HepG2 (cell line): ENCODE measurements around the gene CEBPG. TPM values are rescaled to one million over a fixed set of nuclear protein-coding genes. Genes with fewer than 3 reads are reported as not detected.
A peak's percentile ranks its signal among the peaks of the same experiment; 100 is the strongest.

Source experiments
- ATAC-seq: fragments of 200-7000 bp; cut with Tn5 transposase; 3 replicates; pipeline ENCODE4 v1.9.1; 2020; ENCODE audit warnings: mild to moderate bottlenecking, moderate library complexity
- BruUV-seq: library from RNA; stranded (reverse); fragments of 400-500 nt; replicated peaks from 2 replicates; lab custom pipeline; 2021; lab: Mats Ljungman, UMichigan
- CTCF ChIA-PET: fragments of 300-600 bp; formaldehyde crosslinking; extraction: SDS; loops from one replicate; lab custom pipeline; 2021; ENCODE audit warnings: low total read pairs, inconsistent platforms, low intra/inter-chr PET ratio; lab: Yijun Ruan, JAX
- POLR2A ChIA-PET: fragments of 350-600 bp; sonication (Branson Sonifier 250); formaldehyde crosslinking; loops from one replicate; lab custom pipeline; 2020; ENCODE audit warnings: antibody characterized with exemption, inconsistent platforms; lab: Yijun Ruan, JAX
- DNase-seq: peaks from one replicate; pipeline ENCODE4 v3.0.0-alpha.2; 2015; ENCODE audit warnings: low spot score
- FAIRE-seq: peaks from 3 replicates; lab custom pipeline; 2011; peaks lifted over from hg19 to GRCh38; lab: Jason Lieb, UNC
- H2AFZ ChIP-seq: one replicate; pipeline ENCODE4 v1.6.1; 2011; ENCODE audit warnings: low read length, inconsistent platforms
- H3K27ac ChIP-seq: fragments of 300-600 bp; 3 replicates; pipeline ENCODE4 v1.8.0; 2011; ENCODE audit warnings: mixed run types, mild to moderate bottlenecking, mixed read lengths, low read length, inconsistent platforms; ENCODE audit not compliant: insufficient read depth; ENCODE audit errors: extremely low read length
- H3K27me3 ChIP-seq, 2 experiments: fragments of 200-600 bp in 1 of 2; 2 replicates in 1 of 2; 3 replicates in 1 of 2; pipeline versions ENCODE4 v1.6.0 to v1.8.0; 2011; ENCODE audit warnings: low read length in 2 of 2, mild to moderate bottlenecking in 2 of 2, moderate library complexity in 2 of 2, inconsistent platforms in 1 of 2; ENCODE audit not compliant: insufficient read depth in 2 of 2, control insufficient read depth in 1 of 2
- H3K36me3 ChIP-seq, 2 experiments: fragments of 200-600 bp in 1 of 2; replicated peaks in 1 of 2; 2 replicates in 1 of 2; 3 replicates in 1 of 2; pipeline versions ENCODE4 v1.5.1 to v1.8.0; 2011; ENCODE audit warnings: low read length in 2 of 2, inconsistent platforms in 1 of 2; ENCODE audit not compliant: insufficient read depth in 2 of 2, control insufficient read depth in 1 of 2
- H3K4me1 ChIP-seq: 2 replicates; pipeline ENCODE4 v1.5.1; 2012; ENCODE audit warnings: low read length, inconsistent platforms; ENCODE audit not compliant: insufficient read depth
- H3K4me2 ChIP-seq: 2 replicates; pipeline ENCODE4 v1.6.0; 2011; ENCODE audit warnings: low read depth, low read length, inconsistent platforms
- H3K4me3 ChIP-seq, 3 experiments: fragments of 200-600 bp in 1 of 3; sonication (generic), shearing (Covaris generic) in 1 of 3; replicated peaks in 1 of 3; 2 replicates each; pipeline ENCODE4 v1.5.1; 2011 to 2016; ENCODE audit warnings: low read length in 3 of 3, inconsistent platforms in 2 of 3, low read depth in 2 of 3, mild to moderate bottlenecking in 2 of 3, control low read depth in 1 of 3, mixed read lengths in 1 of 3; ENCODE audit not compliant: insufficient read depth in 1 of 3
- H3K79me2 ChIP-seq: one replicate; pipeline ENCODE4 v1.6.1; 2011; ENCODE audit warnings: low read length, inconsistent platforms; ENCODE audit not compliant: insufficient read depth
- H3K9ac ChIP-seq: 2 replicates; pipeline ENCODE4 v1.6.0; 2011; ENCODE audit warnings: mild to moderate bottlenecking, low read depth, low read length, inconsistent platforms; ENCODE audit not compliant: insufficient read depth
- H3K9me3 ChIP-seq: 2 replicates; pipeline ENCODE4 v1.5.1; 2012; ENCODE audit warnings: mild to moderate bottlenecking, low read length
- H4K20me1 ChIP-seq: 2 replicates; pipeline ENCODE4 v1.6.0; 2011; ENCODE audit warnings: inconsistent platforms, mild to moderate bottlenecking, low read length, moderate library complexity; ENCODE audit not compliant: insufficient read depth
- CC2D1A ChIP-seq: sonication (generic); formaldehyde crosslinking; IDR thresholded peaks from 2 replicates; pipeline ENCODE4 v1.8.1; 2023; ENCODE audit warnings: mild to moderate bottlenecking, missing genetic modification reagents
- EEA1 ChIP-seq: sonication (generic); formaldehyde crosslinking; IDR thresholded peaks from 2 replicates; pipeline ENCODE4 v1.5.1; 2020; ENCODE audit warnings: mild to moderate bottlenecking, missing genetic modification reagents, borderline replicate concordance
- GTF3A ChIP-seq: sonication (generic); formaldehyde crosslinking; conservative IDR thresholded peaks from 2 replicates; pipeline ENCODE4 v1.4.0; 2020; ENCODE audit warnings: mild to moderate bottlenecking, missing genetic modification reagents
- HDAC1 ChIP-seq: sonication (generic); formaldehyde crosslinking; IDR thresholded peaks from 2 replicates; pipeline ENCODE4 v1.5.1; 2020; ENCODE audit warnings: mild to moderate bottlenecking, missing genetic modification reagents
- KDM5A ChIP-seq: fragments of 200-600 bp; sonication (generic); IDR thresholded peaks from 2 replicates; pipeline ENCODE4 v1.7.0; 2018; ENCODE audit warnings: antibody characterized with exemption, mild to moderate bottlenecking, low read length, borderline replicate concordance
- PPARG ChIP-seq: conservative IDR thresholded peaks from 2 replicates; pipeline ENCODE4 v1.6.1; 2016; ENCODE audit warnings: missing biosample characterization, missing genetic modification reagents
- RBM39 ChIP-seq: fragments of 200-400 bp; formaldehyde crosslinking; IDR thresholded peaks from one replicate; pipeline ENCODE4 v1.6.1; 2018; ENCODE audit warnings: antibody characterized with exemption, mild to moderate bottlenecking, low read depth, low read length; ENCODE audit not compliant: poor library complexity, severe bottlenecking
- RCOR2 ChIP-seq: IDR thresholded peaks from 2 replicates; pipeline ENCODE4 v1.6.1; 2016; ENCODE audit warnings: missing biosample characterization, missing genetic modification reagents
- ZBTB3 ChIP-seq: sonication (generic); formaldehyde crosslinking; IDR thresholded peaks from 2 replicates; pipeline ENCODE4 v1.4.0; 2020; ENCODE audit warnings: low read depth, mild to moderate bottlenecking, moderate library complexity, missing genetic modification reagents, borderline replicate concordance
- WGBS: methylation state at CpG from one replicate; pipeline ENCODE4 v1.1.6; 2017; ENCODE audit warnings: low lambda C conversion rate; 5-methylcytosine and 5-hydroxymethylcytosine counted together
- in situ Hi-C: cut with HindIII; loops from 2 replicates; pipeline ENCODE4 v1.10.0; 2017; ENCODE audit warnings: low pct_unique_long_range_greater_than_20kb; ENCODE audit not compliant: extremely low pct_ligation_motif_present
- intact Hi-C: fragments of 100-400 bp; cut with micrococcal nuclease; formaldehyde crosslinking; loops from one replicate; pipeline ENCODE4 v1.10.0; 2022; ENCODE audit not compliant: unreplicated experiment
- polyA plus RNA-seq, 8 experiments: library from polyadenylated mRNA; depleted of rRNA in 3 of 8; stranded (reverse) in 7 of 8; unstranded in 1 of 8; fragments of >200 nt; fragmentation: Illumina TruSeq in 4 of 8; extraction: Trizol in 4 of 8; gene quantifications; 2 replicates each; pipeline versions ENCODE4 v1.2.1 to v1.2.3, GENCODE V29; 2011 to 2016; ENCODE audit warnings: low read depth in 4 of 8, missing spikeins in 1 of 8, mixed read lengths in 1 of 8; ENCODE audit not compliant: insufficient read depth in 1 of 8
- total RNA-seq, 5 experiments: library from RNA; depleted of rRNA; stranded (reverse); fragments of >200 nt; fragmentation: Illumina TruSeq; extraction: Trizol; gene quantifications; 2 replicates each; pipeline ENCODE4 v1.2.3, GENCODE V29; 2016; ENCODE audit warnings: low read depth in 1 of 5
- TF ChIP-seq, protein P1 (sequence below): sonication (generic); formaldehyde crosslinking; IDR thresholded peaks from 2 replicates; pipeline ENCODE4 v1.4.0; 2020; ENCODE audit warnings: low read depth, mild to moderate bottlenecking, missing genetic modification reagents
- TF ChIP-seq, protein P2 (sequence below): sonication (generic); formaldehyde crosslinking; conservative IDR thresholded peaks from 2 replicates; pipeline ENCODE4 v1.4.0; 2020; ENCODE audit warnings: mild to moderate bottlenecking, missing genetic modification reagents, moderate library complexity
- TF ChIP-seq, protein P3 (sequence below): IDR thresholded peaks from 2 replicates; pipeline ENCODE4 v1.6.1; 2016; ENCODE audit warnings: missing genetic modification reagents, missing compliant biosample characterization
- TF ChIP-seq, protein P4 (sequence below): sonication (generic); formaldehyde crosslinking; IDR thresholded peaks from 2 replicates; pipeline ENCODE4 v1.4.0; 2020; ENCODE audit warnings: missing genetic modification reagents

Gene CEBPG
- total and polyA plus RNA-seq, 2 of the 13 experiments (the other 11 are each of a cell fraction or from before 2014, with no cell fraction given) = 25.7 to 34.3 TPM

GRCh38 chr19:33376423-33376822 lies 2.9 kb downstream of the CEBPG start (continued):
- TF ChIP-seq RCOR2 (CRISPR knock-in tag) = peak; percentile 46; the same call in 1 of the 2 replicates

- Histone ChIP-seq H3K4me3 (peak overlapping the region in 2 of 3 experiments; percentile 89 to 90; a peak in 2 of 6 replicates), H3K4me2 (peak overlapping the region; percentile 92), H3K27ac (peak overlapping the region; percentile 23), H3K79me2 (peaks cover 85% of the 10 kb centered on the region), H3K4me1 (peaks cover 72% of the 10 kb centered on the region), H2AFZ (no peak overlapping the region), H3K9ac (no peak overlapping the region), H3K27me3 (peaks cover 0 to 3% of the 10 kb centered on the region in 2 experiments; a peak in 2 of 5 replicates), H3K36me3 (peaks cover 7 to 33% of the 10 kb centered on the region in 2 experiments), H3K9me3 (no peaks in the 10 kb centered on the region), H4K20me1 (peaks cover 50% of the 10 kb centered on the region)
- in situ Hi-C loops (no loop called here), intact Hi-C loops (no loop called here)
- POLR2A ChIA-PET = interaction anchor here (1.4 to 3.0 kb wide), 9 partner anchors 8 to 128 kb away, joined by 3 to 27 read pairs (median 7); partner anchors contain the start of gene CEBPA
- CTCF ChIA-PET = no interaction called here
- ATAC-seq = no peak
- 21% methylated on average over 7 of the region's 7 CpGs for WGBS
- DNase-seq = no peak
- BruUV-seq = no TSS peak
- peak; percentile 18 for FAIRE-seq
- TF ChIP-seq, protein P1, sequence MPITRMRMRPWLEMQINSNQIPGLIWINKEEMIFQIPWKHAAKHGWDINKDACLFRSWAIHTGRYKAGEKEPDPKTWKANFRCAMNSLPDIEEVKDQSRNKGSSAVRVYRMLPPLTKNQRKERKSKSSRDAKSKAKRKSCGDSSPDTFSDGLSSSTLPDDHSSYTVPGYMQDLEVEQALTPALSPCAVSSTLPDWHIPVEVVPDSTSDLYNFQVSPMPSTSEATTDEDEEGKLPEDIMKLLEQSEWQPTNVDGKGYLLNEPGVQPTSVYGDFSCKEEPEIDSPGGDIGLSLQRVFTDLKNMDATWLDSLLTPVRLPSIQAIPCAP (CRISPR knock-in tag) = no peak
- TF ChIP-seq, protein P2, sequence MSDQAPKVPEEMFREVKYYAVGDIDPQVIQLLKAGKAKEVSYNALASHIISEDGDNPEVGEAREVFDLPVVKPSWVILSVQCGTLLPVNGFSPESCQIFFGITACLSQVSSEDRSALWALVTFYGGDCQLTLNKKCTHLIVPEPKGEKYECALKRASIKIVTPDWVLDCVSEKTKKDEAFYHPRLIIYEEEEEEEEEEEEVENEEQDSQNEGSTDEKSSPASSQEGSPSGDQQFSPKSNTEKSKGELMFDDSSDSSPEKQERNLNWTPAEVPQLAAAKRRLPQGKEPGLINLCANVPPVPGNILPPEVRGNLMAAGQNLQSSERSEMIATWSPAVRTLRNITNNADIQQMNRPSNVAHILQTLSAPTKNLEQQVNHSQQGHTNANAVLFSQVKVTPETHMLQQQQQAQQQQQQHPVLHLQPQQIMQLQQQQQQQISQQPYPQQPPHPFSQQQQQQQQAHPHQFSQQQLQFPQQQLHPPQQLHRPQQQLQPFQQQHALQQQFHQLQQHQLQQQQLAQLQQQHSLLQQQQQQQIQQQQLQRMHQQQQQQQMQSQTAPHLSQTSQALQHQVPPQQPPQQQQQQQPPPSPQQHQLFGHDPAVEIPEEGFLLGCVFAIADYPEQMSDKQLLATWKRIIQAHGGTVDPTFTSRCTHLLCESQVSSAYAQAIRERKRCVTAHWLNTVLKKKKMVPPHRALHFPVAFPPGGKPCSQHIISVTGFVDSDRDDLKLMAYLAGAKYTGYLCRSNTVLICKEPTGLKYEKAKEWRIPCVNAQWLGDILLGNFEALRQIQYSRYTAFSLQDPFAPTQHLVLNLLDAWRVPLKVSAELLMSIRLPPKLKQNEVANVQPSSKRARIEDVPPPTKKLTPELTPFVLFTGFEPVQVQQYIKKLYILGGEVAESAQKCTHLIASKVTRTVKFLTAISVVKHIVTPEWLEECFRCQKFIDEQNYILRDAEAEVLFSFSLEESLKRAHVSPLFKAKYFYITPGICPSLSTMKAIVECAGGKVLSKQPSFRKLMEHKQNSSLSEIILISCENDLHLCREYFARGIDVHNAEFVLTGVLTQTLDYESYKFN (CRISPR knock-in tag) = 0 out of 2 replicates have a peak, but pooled peaks have one; percentile 17
- TF ChIP-seq KDM5A (no peak), CC2D1A (CRISPR knock-in tag) (no peak), RBM39 (no peak), EEA1 (CRISPR knock-in tag) (no peak), HDAC1 (peak; percentile 16; the same call in 1 of the 2 replicates), PPARG (CRISPR knock-in tag) (no peak), GTF3A (CRISPR knock-in tag) (no peak), ZBTB3 (CRISPR knock-in tag) (no peak)
- TF ChIP-seq, protein P3, sequence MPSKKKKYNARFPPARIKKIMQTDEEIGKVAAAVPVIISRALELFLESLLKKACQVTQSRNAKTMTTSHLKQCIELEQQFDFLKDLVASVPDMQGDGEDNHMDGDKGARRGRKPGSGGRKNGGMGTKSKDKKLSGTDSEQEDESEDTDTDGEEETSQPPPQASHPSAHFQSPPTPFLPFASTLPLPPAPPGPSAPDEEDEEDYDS (CRISPR knock-in tag) = no peak
- TF ChIP-seq, protein P4, sequence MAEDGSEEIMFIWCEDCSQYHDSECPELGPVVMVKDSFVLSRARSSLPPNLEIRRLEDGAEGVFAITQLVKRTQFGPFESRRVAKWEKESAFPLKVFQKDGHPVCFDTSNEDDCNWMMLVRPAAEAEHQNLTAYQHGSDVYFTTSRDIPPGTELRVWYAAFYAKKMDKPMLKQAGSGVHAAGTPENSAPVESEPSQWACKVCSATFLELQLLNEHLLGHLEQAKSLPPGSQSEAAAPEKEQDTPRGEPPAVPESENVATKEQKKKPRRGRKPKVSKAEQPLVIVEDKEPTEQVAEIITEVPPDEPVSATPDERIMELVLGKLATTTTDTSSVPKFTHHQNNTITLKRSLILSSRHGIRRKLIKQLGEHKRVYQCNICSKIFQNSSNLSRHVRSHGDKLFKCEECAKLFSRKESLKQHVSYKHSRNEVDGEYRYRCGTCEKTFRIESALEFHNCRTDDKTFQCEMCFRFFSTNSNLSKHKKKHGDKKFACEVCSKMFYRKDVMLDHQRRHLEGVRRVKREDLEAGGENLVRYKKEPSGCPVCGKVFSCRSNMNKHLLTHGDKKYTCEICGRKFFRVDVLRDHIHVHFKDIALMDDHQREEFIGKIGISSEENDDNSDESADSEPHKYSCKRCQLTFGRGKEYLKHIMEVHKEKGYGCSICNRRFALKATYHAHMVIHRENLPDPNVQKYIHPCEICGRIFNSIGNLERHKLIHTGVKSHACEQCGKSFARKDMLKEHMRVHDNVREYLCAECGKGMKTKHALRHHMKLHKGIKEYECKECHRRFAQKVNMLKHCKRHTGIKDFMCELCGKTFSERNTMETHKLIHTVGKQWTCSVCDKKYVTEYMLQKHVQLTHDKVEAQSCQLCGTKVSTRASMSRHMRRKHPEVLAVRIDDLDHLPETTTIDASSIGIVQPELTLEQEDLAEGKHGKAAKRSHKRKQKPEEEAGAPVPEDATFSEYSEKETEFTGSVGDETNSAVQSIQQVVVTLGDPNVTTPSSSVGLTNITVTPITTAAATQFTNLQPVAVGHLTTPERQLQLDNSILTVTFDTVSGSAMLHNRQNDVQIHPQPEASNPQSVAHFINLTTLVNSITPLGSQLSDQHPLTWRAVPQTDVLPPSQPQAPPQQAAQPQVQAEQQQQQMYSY (CRISPR knock-in tag) = no peak
Observed at GRCh38 chr19:33376941-33377557, 3.5 kb downstream of the CEBPG start.
